SK-N-SH treated with all-trans-retinoic acid at 6 μM for 48 hours (cell line): Measurements from ENCODE around the gene DUS2.
"Not testable (repeated sequence)": the region's sequence is repeated elsewhere in the genome, so short reads cannot be mapped to it uniquely, and the experiment has no call there.

Experiments
- ATAC-seq: fragments of 200-7000 bp; cut with Tn5 transposase; 3 replicates; pipeline ENCODE4 v1.9.1; 2020; ENCODE audit warnings: mild to moderate bottlenecking, moderate library complexity
- ARNTL ChIP-seq: fragments of 450-650 bp; formaldehyde crosslinking; IDR thresholded peaks from 2 replicates; pipeline ENCODE4 v1.5.0; 2020; ENCODE audit warnings: low read depth, mild to moderate bottlenecking, moderate library complexity, borderline replicate concordance
- BACH2 ChIP-seq: fragments of 250-450 bp; sonication (Bioruptor Pico); IDR thresholded peaks from 2 replicates; pipeline ENCODE4 v1.9.0; 2021; ENCODE audit warnings: mild to moderate bottlenecking, borderline replicate concordance
- CREB5 ChIP-seq: fragments of 250-450 bp; sonication (Bioruptor Pico); IDR thresholded peaks from 2 replicates; pipeline ENCODE4 v1.5.1; 2020; ENCODE audit warnings: low read depth, mild to moderate bottlenecking, moderate library complexity
- CSDC2 ChIP-seq: fragments of 250-450 bp; sonication (Bioruptor Pico); IDR thresholded peaks from 2 replicates; pipeline ENCODE4 v1.5.0; 2020; ENCODE audit warnings: mild to moderate bottlenecking, moderate library complexity
- ESRRG ChIP-seq: fragments of 250-450 bp; sonication (Bioruptor Pico); IDR thresholded peaks from 2 replicates; pipeline ENCODE4 v1.6.1; 2021; ENCODE audit warnings: mild to moderate bottlenecking
- GLIS3 ChIP-seq: fragments of 250-450 bp; sonication (Bioruptor Pico); IDR thresholded peaks from 2 replicates; pipeline ENCODE4 v1.5.0; 2020; ENCODE audit warnings: mild to moderate bottlenecking, moderate library complexity
- OSR1 ChIP-seq: fragments of 250-450 bp; sonication (Bioruptor Pico); IDR thresholded peaks from 2 replicates; pipeline ENCODE4 v1.8.0; 2022; ENCODE audit warnings: moderate library complexity, mild to moderate bottlenecking, inconsistent platforms
- POU6F1 ChIP-seq: fragments of 250-450 bp; sonication (Bioruptor Pico); IDR thresholded peaks from 2 replicates; pipeline ENCODE4 v1.8.0; 2021; ENCODE audit warnings: low read depth, mild to moderate bottlenecking, moderate library complexity, borderline replicate concordance
- RARB ChIP-seq: fragments of 250-450 bp; sonication (Bioruptor Pico); IDR thresholded peaks from 2 replicates; pipeline ENCODE4 v1.8.0; 2021; ENCODE audit warnings: mild to moderate bottlenecking, moderate library complexity
- SNAI2 ChIP-seq: fragments of 250-450 bp; sonication (Bioruptor Pico); IDR thresholded peaks from 2 replicates; pipeline ENCODE4 v1.5.0; 2020; ENCODE audit warnings: mild to moderate bottlenecking, moderate library complexity
- TCF4 ChIP-seq: fragments of 250-450 bp; sonication (Bioruptor Pico); IDR thresholded peaks from 2 replicates; pipeline ENCODE4 v1.8.0; 2021; ENCODE audit warnings: mild to moderate bottlenecking, moderate library complexity, borderline replicate concordance
- TOX ChIP-seq: fragments of 250-450 bp; sonication (Bioruptor Pico); IDR thresholded peaks from 2 replicates; pipeline ENCODE4 v1.8.0; 2021; ENCODE audit warnings: mild to moderate bottlenecking, moderate library complexity, borderline replicate concordance
- TSHZ2 ChIP-seq: fragments of 250-450 bp; sonication (Bioruptor Pico); IDR thresholded peaks from 2 replicates; pipeline ENCODE4 v1.5.0; 2020; ENCODE audit warnings: mild to moderate bottlenecking, moderate library complexity
- ZC3H10 ChIP-seq: fragments of 250-450 bp; sonication (Bioruptor Pico); IDR thresholded peaks from 2 replicates; pipeline ENCODE4 v1.5.1; 2021; ENCODE audit warnings: mild to moderate bottlenecking, moderate library complexity
- ZFP3 ChIP-seq: fragments of 250-450 bp; sonication (Bioruptor Pico); IDR thresholded peaks from 2 replicates; pipeline ENCODE4 v1.5.0; 2020; ENCODE audit warnings: mild to moderate bottlenecking, moderate library complexity
- ZFP30 ChIP-seq: fragments of 450-650 bp; formaldehyde crosslinking; IDR thresholded peaks from 2 replicates; pipeline ENCODE4 v1.5.0; 2022; ENCODE audit warnings: mild to moderate bottlenecking, moderate library complexity
- ZNF565 ChIP-seq: fragments of 450-650 bp; formaldehyde crosslinking; conservative IDR thresholded peaks from 2 replicates; pipeline ENCODE4 v1.5.0; 2020; ENCODE audit warnings: low read depth, mild to moderate bottlenecking, moderate library complexity
- ZNF70 ChIP-seq: fragments of 450-650 bp; formaldehyde crosslinking; IDR thresholded peaks from 2 replicates; pipeline ENCODE4 v1.5.0; 2020; ENCODE audit warnings: mild to moderate bottlenecking, moderate library complexity
- ZNF8 ChIP-seq: fragments of 450-650 bp; formaldehyde crosslinking; IDR thresholded peaks from 2 replicates; pipeline ENCODE4 v1.5.0; 2020; ENCODE audit warnings: mild to moderate bottlenecking, moderate library complexity

The DUS2 gene

GRCh38 chr16:67996666-67997065 lies 26.4 kb upstream of the DUS2 start:
- TF ChIP-seq BACH2 (CRISPR knock-in tag) (no peak), TOX (CRISPR knock-in tag) (no peak), CSDC2 (no peak), RARB (CRISPR knock-in tag) (no peak), TCF4 (CRISPR knock-in tag) (no peak), ZNF8 (CRISPR knock-in tag) (no peak), POU6F1 (CRISPR knock-in tag) (no peak), ESRRG (no peak), GLIS3 (CRISPR knock-in tag) (no peak), TSHZ2 (CRISPR knock-in tag) (no peak), SNAI2 (CRISPR knock-in tag) (no peak)
- ATAC-seq = no peak

- not testable (repeated sequence) for ATAC-seq
Observed at GRCh38 chr16:67998231-67998778, 24.8 kb upstream of the DUS2 start.

- not testable (repeated sequence) for ATAC-seq
Observed at GRCh38 chr16:67998779-67999688, 24.1 kb upstream of the DUS2 start, which contains the start of gene DPEP2. Gene DPEP2 (minus strand): TSS chr16:67999484. CDS start chr16:67993212, 6,272 bp downstream.

GRCh38 chr16:67999985-68000384 lies 23.1 kb upstream of the DUS2 start:
- TF ChIP-seq ZNF70 (no peak), ZNF8 (CRISPR knock-in tag) (no peak), GLIS3 (CRISPR knock-in tag) (no peak), CREB5 (CRISPR knock-in tag) (no peak), ZC3H10 (CRISPR knock-in tag) (no peak), POU6F1 (CRISPR knock-in tag) (no peak), RARB (CRISPR knock-in tag) (no peak), ESRRG (no peak), ARNTL (CRISPR knock-in tag) (no peak), ZFP30 (CRISPR knock-in tag) (no peak)
- TF ChIP-seq, all 23 proteins: peak for 0
- ATAC-seq = no peak

GRCh38 chr16:68000450-68000849 lies 22.6 kb upstream of the DUS2 start:
- no peak for ATAC-seq
- no peak for TF ChIP-seq CREB5 (CRISPR knock-in tag)
- TF ChIP-seq TSHZ2 (CRISPR knock-in tag) = no peak
- no peak for TF ChIP-seq ZNF70
- no peak for TF ChIP-seq ESRRG
- no peak for TF ChIP-seq CSDC2
- no peak for TF ChIP-seq ARNTL (CRISPR knock-in tag)
- TF ChIP-seq ZFP3 (CRISPR knock-in tag) = no peak
- TF ChIP-seq OSR1 (CRISPR knock-in tag) = no peak
- TF ChIP-seq SNAI2 (CRISPR knock-in tag) = no peak
- TF ChIP-seq TCF4 (CRISPR knock-in tag) = no peak
- TF ChIP-seq ZC3H10 (CRISPR knock-in tag) = no peak
- no peak for TF ChIP-seq ZNF565
